ENCODE data around the gene FLAD1.

FLAD1 gene

DNA sequence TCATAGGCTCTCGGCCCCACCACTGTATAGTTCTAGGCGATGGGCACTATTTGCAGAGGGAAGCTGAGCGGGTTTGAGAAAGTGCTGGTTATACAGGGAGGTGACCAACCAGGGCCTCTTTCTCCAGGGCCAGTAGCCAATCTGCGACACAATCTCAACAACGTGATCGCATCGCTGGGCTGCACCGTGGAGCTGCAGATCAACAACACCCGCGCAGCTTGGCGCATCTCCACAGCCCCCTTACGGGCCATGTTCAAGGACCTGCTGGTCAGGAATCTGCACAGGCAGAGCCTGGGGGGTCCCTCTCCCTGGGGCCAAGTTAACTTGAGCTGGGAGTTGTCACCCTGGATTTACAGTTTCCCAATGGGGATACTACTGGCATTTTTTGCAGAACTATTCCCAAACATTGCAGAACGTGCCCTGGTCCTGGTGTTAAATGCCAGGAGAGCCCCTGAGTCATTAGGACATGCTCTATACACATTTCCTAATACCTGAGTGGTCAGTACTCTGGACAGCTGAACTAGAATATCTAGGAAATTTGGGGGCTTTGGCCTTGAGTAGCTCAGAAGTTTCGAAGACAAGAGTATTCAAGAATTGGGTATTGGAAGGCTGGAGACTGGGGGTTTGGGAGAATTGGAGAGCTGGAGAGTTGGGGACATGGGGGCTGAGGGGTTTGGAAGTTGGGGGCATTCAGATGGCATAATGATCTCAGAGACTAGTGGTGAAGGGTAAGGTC, 57.4 kb downstream of the FLAD1 start:
- DNase-seq: no peak

Data from NCI-H1048 (cell line).